Body of pancreas (tissue), 4 donors: ENCODE measurements around the gene TMEM250. TPM values are rescaled to one million over a fixed set of nuclear protein-coding genes. Genes with fewer than 3 reads are reported as not detected.

ENCODE experiments used
- ATAC-seq: fragments of 150-250 bp; one replicate; pipeline ENCODE4 v1.9.1; 2016
- DNase-seq, 4 donors: peaks; one replicate each; pipeline ENCODE4 v3.0.0-alpha.2; 2019
- H3K27ac ChIP-seq, 4 donors: fragments of 200-600 bp; sonication (generic); 1 replicate in 3 of 4; 2 replicates in 1 of 4; pipeline versions ENCODE4 v1.5.1 to v1.6.1; 2016 to 2019; ENCODE audit warnings: mild to moderate bottlenecking in 1 of 4, mixed read lengths in 1 of 4, moderate library complexity in 1 of 4
- H3K27me3 ChIP-seq, 2 donors: fragments of 200-600 bp; sonication (generic); one replicate each; pipeline ENCODE4 v1.6.0; 2016; ENCODE audit warnings: mild to moderate bottlenecking in 1 of 2
- H3K36me3 ChIP-seq, 2 donors: fragments of 200-600 bp; sonication (generic); replicated peaks in 1 of 2; 2 replicates each; pipeline ENCODE4 v1.5.1; 2016; ENCODE audit warnings: low read depth in 2 of 2; ENCODE audit not compliant: insufficient read depth in 1 of 2
- H3K4me1 ChIP-seq: fragments of 200-600 bp; sonication (generic); one replicate; pipeline ENCODE4 v1.6.0; 2016
- H3K4me3 ChIP-seq, 2 donors: fragments of 200-600 bp; sonication (generic); 1 replicate in 1 of 2; 2 replicates in 1 of 2; pipeline ENCODE4 v1.5.1; 2016 to 2019
- H3K9me3 ChIP-seq, 3 donors: fragments of 200-600 bp; sonication (generic); 1 replicate in 2 of 3; 2 replicates in 1 of 3; pipeline ENCODE4 v1.5.1; 2016
- CTCF ChIP-seq, 7 experiments: fragments of 450-650 bp in 4 of 7; fragments of 200-600 bp in 3 of 7; sonication (generic) in 3 of 7; IDR thresholded peaks; one replicate each; pipeline ENCODE4 v1.5.1; 2016 to 2019; ENCODE audit warnings: antibody characterized with exemption in 7 of 7
- POLR2A ChIP-seq, 3 donors: fragments of 450-650 bp; IDR thresholded peaks; one replicate each; pipeline ENCODE4 v1.6.1; 2016; ENCODE audit warnings: antibody characterized with exemption in 3 of 3, mild to moderate bottlenecking in 2 of 3
- WGBS, 2 donors: methylation state at CpG; one replicate each; pipeline ENCODE4 v1.1.5; 2017; 5-methylcytosine and 5-hydroxymethylcytosine counted together
- intact Hi-C: fragments of 100-400 bp; cut with DNase I; formaldehyde crosslinking; loops from one replicate; pipeline ENCODE4 v1.15.1; 2023
- total RNA-seq, 2 donors: library from RNA; depleted of rRNA; stranded (reverse); fragments of >200 nt; gene quantifications; one replicate each; pipeline ENCODE4 v1.1.0, GENCODE V29; 2016

Gene TMEM250
- total RNA-seq, 2 donors from 2014 or later: 21.3 to 47.1 TPM

GRCh38 chr9:136098210-136098609 is 20.5 kb downstream of the TMEM250 start:
- no peaks in the 10 kb centered on the region for H3K9me3 ChIP-seq
- no peak overlapping the region for H3K27ac ChIP-seq
- no peak overlapping the region for H3K4me3 ChIP-seq
- peaks cover 25% of the 10 kb centered on the region for H3K4me1 ChIP-seq
- intact Hi-C loops: no loop called here
- no peak for DNase-seq
- 77 to 78% methylated on average over 10 to 11 of the region's 11 CpGs for WGBS, 2 donors
- no peaks in the 10 kb centered on the region for H3K27me3 ChIP-seq
- H3K36me3 ChIP-seq: no peaks in the 10 kb centered on the region
- TF ChIP-seq CTCF (IDR thresholded peaks at IDR 0.05) (no peak), POLR2A (IDR thresholded peaks at IDR 0.05) (no peak)
- no peak for ATAC-seq

- no peak for ATAC-seq
- H3K27me3 ChIP-seq: no peaks in the 10 kb centered on the region
- TF ChIP-seq CTCF (IDR thresholded peaks at IDR 0.05) (no peak), POLR2A (IDR thresholded peaks at IDR 0.05) (no peak)
- intact Hi-C loops: no loop called here
- H3K27ac ChIP-seq: no peak overlapping the region
- no peak for DNase-seq
- H3K4me3 ChIP-seq: no peak overlapping the region
- no peaks in the 10 kb centered on the region for H3K9me3 ChIP-seq
- WGBS, 2 donors: 76 to 81% methylated on average over 2 to 5 of the region's 5 CpGs
- H3K36me3 ChIP-seq: no peaks in the 10 kb centered on the region
- H3K4me1 ChIP-seq: peaks cover 42% of the 10 kb centered on the region
Measured at GRCh38 chr9:136096505-136097001, 22.1 kb downstream of the TMEM250 start.

- intact Hi-C loops: no loop called here
- DNase-seq (peak; percentile 73 to 82 (median 74)), ATAC-seq (peak; percentile 74)
- Histone ChIP-seq H3K4me3 (peak within 1 kb of the TSS; percentile 74 to 85), H3K27ac (peak within 1 kb of the TSS; percentile 52 to 93 (median 86)), H3K4me1 (peaks cover 54% of the 10 kb centered on the region), H3K27me3 (no peaks in the 10 kb centered on the region), H3K36me3 (no peaks in the 10 kb centered on the region), H3K9me3 (no peaks in the 10 kb centered on the region)
- TF ChIP-seq POLR2A (IDR thresholded peaks at IDR 0.05): peak in 1 of 3 donors; percentile 14
- no peak for TF ChIP-seq CTCF (IDR thresholded peaks at IDR 0.05)
- WGBS, 2 donors: 1% methylated on average over 72 of the region's 143 CpGs; no CpG with 5 or more reads in 1 of the 2 donors
Measured at GRCh38 chr9:136095070-136096058, 23.3 kb downstream of the TMEM250 start, which contains the start of gene NACC2. TSS of gene NACC2 (minus strand) at chr9:136095289. CDS start at chr9:136050521, 44,768 bp downstream.

GRCh38 chr9:136093995-136094881 is 24.4 kb downstream of the TMEM250 start:
- intact Hi-C loops: loop anchor here (5.0 kb wide), 1 partner anchor 37 kb away; no protein-coding TSS in a partner anchor
- ATAC-seq (peak; percentile 68), DNase-seq (peak; percentile 75 to 82 (median 80))
- Histone ChIP-seq H3K9me3 (no peaks in the 10 kb centered on the region), H3K36me3 (no peaks in the 10 kb centered on the region), H3K27me3 (no peaks in the 10 kb centered on the region), H3K27ac (peak overlapping the region; percentile 52 to 93 (median 86)), H3K4me1 (peaks cover 62% of the 10 kb centered on the region), H3K4me3 (peak overlapping the region; percentile 74 to 85)
- TF ChIP-seq POLR2A (IDR thresholded peaks at IDR 0.05) (peak; percentile 24 to 59 (median 52)), CTCF (IDR thresholded peaks at IDR 0.05) (no peak)
- WGBS, 2 donors: 1 to 11% methylated on average over 17 to 60 of the region's 74 CpGs
